ENCODE data around the gene TMPRSS2. TPM values are rescaled to one million over a fixed set of nuclear protein-coding genes. Genes with fewer than 3 reads are reported as not detected.

TMPRSS2 gene
- total and polyA plus RNA-seq, 2 of the 13 experiments (the other 11 are each of a cell fraction or from before 2014, with no cell fraction given), result 1.7 to 1.8 TPM

GRCh38 chr21:41497788-41498187 lies 10.2 kb downstream of the TMPRSS2 start (continued):
- no peak for TF ChIP-seq ZC3H13 (CRISPR knock-in tag; IDR thresholded peaks at IDR 0.05)
- no peak for TF ChIP-seq AGO1 (IDR thresholded peaks at IDR 0.05; ENCODE audit: low read depth, low read length, poor library complexity, severe bottlenecking)
- TF ChIP-seq STAT6 (CRISPR knock-in tag; IDR thresholded peaks at IDR 0.05; ENCODE audit: borderline replicate concordance), result no peak
- TF ChIP-seq ZBTB43 (CRISPR knock-in tag; conservative IDR thresholded peaks at IDR 0.05), result no peak
- TF ChIP-seq ZNF749 (CRISPR knock-in tag; IDR thresholded peaks at IDR 0.05; ENCODE audit: borderline replicate concordance), result no peak
- peak; percentile 40 for TF ChIP-seq ZNF687 (CRISPR knock-in tag; IDR thresholded peaks at IDR 0.05)
- no peak for TF ChIP-seq ASH2L (IDR thresholded peaks at IDR 0.05; ENCODE audit: insufficient read length, low read depth, low read length)
- no peak for TF ChIP-seq HNRNPUL1 (IDR thresholded peaks at IDR 0.05; ENCODE audit: low read depth, low read length)
- no peak for TF ChIP-seq ZNF792 (CRISPR knock-in tag; IDR thresholded peaks at IDR 0.05)
- TF ChIP-seq THAP8 (CRISPR knock-in tag; IDR thresholded peaks at IDR 0.05; ENCODE audit: borderline replicate concordance), result no peak
- no peak for TF ChIP-seq STAG1 (CRISPR knock-in tag; IDR thresholded peaks at IDR 0.05)
- no peak for TF ChIP-seq SOX13 (IDR thresholded peaks at IDR 0.05)
- peak in 1 of 2 experiments; percentile 92; a peak in 2 of 4 replicates for TF ChIP-seq SOX13 (CRISPR knock-in tag; conservative IDR thresholded peaks at IDR 0.05 in 1 of 2, IDR thresholded peaks at IDR 0.05 in 1 of 2)
- no peak for TF ChIP-seq ZNF124 (CRISPR knock-in tag; IDR thresholded peaks at IDR 0.05)
- no peak for TF ChIP-seq AGO2 (optimal IDR thresholded peaks at IDR 0.05; ENCODE audit: low read depth, low read length)
- TF ChIP-seq SOX6 (IDR thresholded peaks at IDR 0.05), result no peak
- TF ChIP-seq SOX6 (CRISPR knock-in tag; IDR thresholded peaks at IDR 0.05), result peak; percentile 68; the same call in 1 of the 2 replicates
- TF ChIP-seq ZNF101 (CRISPR knock-in tag; IDR thresholded peaks at IDR 0.05; ENCODE audit: borderline replicate concordance, low read depth), result no peak
- no peak for TF ChIP-seq ZNF7 (CRISPR knock-in tag; IDR thresholded peaks at IDR 0.05)
- no peak for TF ChIP-seq NFRKB (IDR thresholded peaks at IDR 0.05)
- TF ChIP-seq TIGD3 (CRISPR knock-in tag; IDR thresholded peaks at IDR 0.05; ENCODE audit: borderline replicate concordance), result no peak

Measured in HepG2 (cell line).